Fibroblast of lung (primary cell): ENCODE results near the gene CDKAL1. TPM values are rescaled to one million over a fixed set of nuclear protein-coding genes. Genes with fewer than 3 reads are reported as not detected.
"Not testable (repeated sequence)": the region's sequence is repeated elsewhere in the genome, so short reads cannot be mapped to it uniquely, and the experiment has no call there.

Experiments
- DNase-seq, 2 donors: peaks; one replicate each; pipeline versions ENCODE4 v3.0.0 to v3.0.0-alpha.2; 2010; ENCODE audit warnings: low read depth in 2 of 2
- H2AFZ ChIP-seq: 2 replicates; pipeline ENCODE4 v1.5.1; 2012; ENCODE audit warnings: low read length, control low read depth, inconsistent platforms
- H3K27ac ChIP-seq: 2 replicates; pipeline ENCODE4 v1.5.1; 2011; ENCODE audit warnings: low read length, control low read depth; ENCODE audit not compliant: insufficient read depth
- H3K27me3 ChIP-seq: 2 replicates; pipeline ENCODE4 v1.5.1; 2011; ENCODE audit warnings: mild to moderate bottlenecking, low read length; ENCODE audit not compliant: control insufficient read depth, insufficient read depth
- H3K36me3 ChIP-seq: 2 replicates; pipeline ENCODE4 v1.5.1; 2011; ENCODE audit warnings: low read length; ENCODE audit not compliant: control insufficient read depth, insufficient read depth
- H3K4me1 ChIP-seq: 2 replicates; pipeline ENCODE4 v1.5.1; 2011; ENCODE audit warnings: low read length; ENCODE audit not compliant: control insufficient read depth, insufficient read depth; ENCODE audit errors: extremely low read depth
- H3K4me2 ChIP-seq: 2 replicates; pipeline ENCODE4 v1.5.1; 2011; ENCODE audit warnings: low read length, control low read depth; ENCODE audit not compliant: insufficient read depth; ENCODE audit errors: extremely low read depth
- H3K4me3 ChIP-seq, 4 experiments: fragments of 200-600 bp in 1 of 4; sonication (generic) in 1 of 4; replicated peaks in 1 of 4; 2 replicates each; pipeline ENCODE4 v1.5.1; 2011 to 2016; ENCODE audit warnings: low read length in 4 of 4, low read depth in 3 of 4, mild to moderate bottlenecking in 3 of 4, control low read depth in 2 of 4, inconsistent platforms in 1 of 4, mixed read lengths in 1 of 4; ENCODE audit not compliant: insufficient read depth in 1 of 4; ENCODE audit errors: control extremely low read depth in 1 of 4
- H3K79me2 ChIP-seq: 2 replicates; pipeline ENCODE4 v1.5.1; 2012; ENCODE audit warnings: mild to moderate bottlenecking, low read length, inconsistent platforms; ENCODE audit not compliant: control insufficient read depth, insufficient read depth
- H3K9ac ChIP-seq: 2 replicates; pipeline ENCODE4 v1.5.1; 2011; ENCODE audit warnings: mild to moderate bottlenecking, low read length, control low read depth; ENCODE audit not compliant: insufficient read depth
- H3K9me3 ChIP-seq: 2 replicates; pipeline ENCODE4 v1.5.1; 2012; ENCODE audit warnings: low read depth, low read length; ENCODE audit not compliant: control insufficient read depth, insufficient read depth
- H4K20me1 ChIP-seq: 2 replicates; pipeline ENCODE4 v1.5.1; 2011; ENCODE audit warnings: low read length; ENCODE audit not compliant: control insufficient read depth, insufficient read depth; ENCODE audit errors: extremely low read depth
- CTCF ChIP-seq, 2 donors: IDR thresholded peaks in 1 of 2; conservative IDR thresholded peaks in 1 of 2; 1 replicate in 1 of 2; 2 replicates in 1 of 2; pipeline ENCODE4 v1.5.1; 2011 to 2012; ENCODE audit warnings: low read length in 2 of 2, control low read depth in 1 of 2, inconsistent platforms in 1 of 2, low read depth in 1 of 2, mild to moderate bottlenecking in 1 of 2
- EZH2 ChIP-seq: IDR thresholded peaks from 2 replicates; pipeline ENCODE4 v1.5.1; 2012; ENCODE audit warnings: low read length, control low read depth, mild to moderate bottlenecking; ENCODE audit errors: missing control alignments
- polyA plus RNA-seq, 2 donors: library from polyadenylated mRNA; depleted of rRNA in 1 of 2; stranded (reverse) in 1 of 2; unstranded in 1 of 2; fragments of >200 nt; gene quantifications; 2 replicates each; pipeline ENCODE4 v1.2.1, GENCODE V29; 2011 to 2012; ENCODE audit warnings: missing spikeins in 1 of 2
- total RNA-seq: library from RNA; depleted of rRNA; stranded (reverse); fragments of >200 nt; gene quantifications from 2 replicates; pipeline ENCODE4 v1.2.1, GENCODE V29; 2014

Gene CDKAL1
- total and polyA plus RNA-seq, 2 donors (not counting 1 experiment from before 2014, with no cell fraction given), result 7.4 to 15.0 TPM

- TF ChIP-seq CTCF (conservative IDR thresholded peaks at IDR 0.05 in 1 of 2, IDR thresholded peaks at IDR 0.05 in 1 of 2; ENCODE audit: low read depth in 1 of 2, low read length in 2 of 2), result no peak
- no peak for TF ChIP-seq EZH2
- no peaks in the 10 kb centered on the region for H3K27me3 ChIP-seq
- no peaks in the 10 kb centered on the region for H3K4me1 ChIP-seq
- H3K4me3 ChIP-seq, result no peak overlapping the region
- no peaks in the 10 kb centered on the region for H3K9me3 ChIP-seq
- no peaks in the 10 kb centered on the region for H4K20me1 ChIP-seq
- no peaks in the 10 kb centered on the region for H3K36me3 ChIP-seq
- H3K4me2 ChIP-seq, result no peak overlapping the region
- H3K9ac ChIP-seq, result no peak overlapping the region
- no peaks in the 10 kb centered on the region for H3K79me2 ChIP-seq
- no peak overlapping the region for H2AFZ ChIP-seq
- H3K27ac ChIP-seq, result no peak overlapping the region
- DNase-seq, result no peak
Observed at GRCh38 chr6:20548264-20548663, 14.0 kb downstream of the CDKAL1 start.

GRCh38 chr6:20549398-20549797 lies 15.1 kb downstream of the CDKAL1 start:
- not testable (repeated sequence) for H3K4me1 ChIP-seq, H3K4me2 ChIP-seq, H3K4me3 ChIP-seq, H3K36me3 ChIP-seq, H2AFZ ChIP-seq, H3K79me2 ChIP-seq, H3K27me3 ChIP-seq, H3K27ac ChIP-seq, H3K9ac ChIP-seq, H4K20me1 ChIP-seq, DNase-seq, H3K9me3 ChIP-seq

GRCh38 chr6:20554326-20554725 lies 20.1 kb downstream of the CDKAL1 start:
- TF ChIP-seq EZH2 (no peak), CTCF (conservative IDR thresholded peaks at IDR 0.05 in 1 of 2, IDR thresholded peaks at IDR 0.05 in 1 of 2; ENCODE audit: low read depth in 1 of 2, low read length in 2 of 2) (no peak)
- H3K36me3 ChIP-seq, result no peaks in the 10 kb centered on the region
- H4K20me1 ChIP-seq, result no peaks in the 10 kb centered on the region
- H3K79me2 ChIP-seq, result no peaks in the 10 kb centered on the region
- H3K27me3 ChIP-seq, result no peaks in the 10 kb centered on the region
- H3K27ac ChIP-seq, result no peak overlapping the region
- no peak overlapping the region for H3K4me2 ChIP-seq
- no peaks in the 10 kb centered on the region for H3K9me3 ChIP-seq
- no peak overlapping the region for H3K9ac ChIP-seq
- no peak overlapping the region for H3K4me3 ChIP-seq
- no peak overlapping the region for H2AFZ ChIP-seq
- no peaks in the 10 kb centered on the region for H3K4me1 ChIP-seq
- peak in 1 of 2 donors; percentile 42 for DNase-seq
